ENCODE measurements around the gene TPM2. TPM values are rescaled to one million over a fixed set of nuclear protein-coding genes. Genes with fewer than 3 reads are reported as not detected.

TPM2 gene
- total RNA-seq, 4 donors from 2014 or later: 493 to 2,531 (median 633) TPM

DNA sequence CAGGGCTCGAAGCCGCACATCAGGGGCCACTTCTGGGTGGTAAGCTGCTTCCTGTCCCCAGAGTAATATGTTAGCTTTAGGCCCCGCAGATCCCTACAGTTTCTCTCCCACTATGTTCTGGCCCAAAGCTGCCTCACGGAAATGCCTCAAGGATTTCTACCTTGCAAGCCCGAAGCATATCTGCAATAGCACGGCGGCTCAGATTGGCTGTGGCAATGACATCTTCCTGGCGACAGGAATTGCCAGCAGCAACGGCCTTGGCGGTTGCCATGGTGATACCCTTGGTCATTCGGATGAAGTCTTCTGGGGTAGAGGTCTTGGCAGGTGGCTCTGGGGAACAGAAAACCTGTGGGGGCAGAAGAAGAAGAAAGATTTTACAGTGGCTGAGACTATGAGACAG is 10.3 kb upstream of the TPM2 start:
- Histone ChIP-seq H3K9me3 (no peaks in the 10 kb centered on the region), H3K27ac (peak overlapping the region in 1 of 4 donors; percentile 11), H3K36me3 (peaks cover 0 to 79% (median 34%) of the 10 kb centered on the region in 4 donors), H3K4me1 (peaks cover 0 to 19% (median 13%) of the 10 kb centered on the region in 4 donors), H3K4me3 (no peak overlapping the region), H3K27me3 (no peaks in the 10 kb centered on the region)
- DNase-seq: no peak
- in situ Hi-C loops (cut with MboI; ENCODE audit: low pct_ligation_motif_present in 1 of 4, low pct_unique_long_range_greater_than_20kb in 1 of 4, low sequenced_read_pairs in 3 of 4) (no loop called here), intact Hi-C loops (cut with DNase I; ENCODE audit: low total_unique reads) (no loop called here)
- TF ChIP-seq POLR2AphosphoS5 (IDR thresholded peaks at IDR 0.05) (no peak), POLR2A (IDR thresholded peaks at IDR 0.05) (no peak), EP300 (IDR thresholded peaks at IDR 0.05; ENCODE audit: low read depth) (no peak)
- TF ChIP-seq, protein P1, sequence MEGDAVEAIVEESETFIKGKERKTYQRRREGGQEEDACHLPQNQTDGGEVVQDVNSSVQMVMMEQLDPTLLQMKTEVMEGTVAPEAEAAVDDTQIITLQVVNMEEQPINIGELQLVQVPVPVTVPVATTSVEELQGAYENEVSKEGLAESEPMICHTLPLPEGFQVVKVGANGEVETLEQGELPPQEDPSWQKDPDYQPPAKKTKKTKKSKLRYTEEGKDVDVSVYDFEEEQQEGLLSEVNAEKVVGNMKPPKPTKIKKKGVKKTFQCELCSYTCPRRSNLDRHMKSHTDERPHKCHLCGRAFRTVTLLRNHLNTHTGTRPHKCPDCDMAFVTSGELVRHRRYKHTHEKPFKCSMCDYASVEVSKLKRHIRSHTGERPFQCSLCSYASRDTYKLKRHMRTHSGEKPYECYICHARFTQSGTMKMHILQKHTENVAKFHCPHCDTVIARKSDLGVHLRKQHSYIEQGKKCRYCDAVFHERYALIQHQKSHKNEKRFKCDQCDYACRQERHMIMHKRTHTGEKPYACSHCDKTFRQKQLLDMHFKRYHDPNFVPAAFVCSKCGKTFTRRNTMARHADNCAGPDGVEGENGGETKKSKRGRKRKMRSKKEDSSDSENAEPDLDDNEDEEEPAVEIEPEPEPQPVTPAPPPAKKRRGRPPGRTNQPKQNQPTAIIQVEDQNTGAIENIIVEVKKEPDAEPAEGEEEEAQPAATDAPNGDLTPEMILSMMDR (IDR thresholded peaks at IDR 0.05): no peak
- 88% methylated on average over 11 of the region's 11 CpGs; no CpG with 5 or more reads in 1 of the 2 donors for WGBS, 2 donors (ENCODE audit: low coverage in 1 of 2)

DNA sequence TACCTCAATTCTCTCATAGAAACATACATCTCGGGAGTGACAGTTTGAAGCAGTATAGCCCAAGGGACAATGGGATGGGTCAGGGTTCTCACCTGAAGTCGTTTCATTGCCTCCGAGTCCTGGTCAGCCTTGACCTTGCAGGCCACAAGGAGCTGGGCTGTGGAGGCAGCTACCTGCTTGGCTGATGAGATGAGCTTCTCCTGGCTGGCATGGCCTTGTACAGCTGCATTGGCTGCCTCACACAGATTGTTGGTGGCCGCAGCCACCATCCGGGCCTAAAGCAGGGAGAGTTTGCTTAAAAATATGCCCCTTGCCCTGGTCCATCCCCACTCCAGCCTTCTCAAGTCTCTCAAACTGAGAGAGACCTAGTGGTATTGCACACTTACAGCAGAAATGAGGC is 8.5 kb upstream of the TPM2 start:
- TF ChIP-seq, protein P1 (IDR thresholded peaks at IDR 0.05): no peak
- no peak for TF ChIP-seq EP300 (IDR thresholded peaks at IDR 0.05; ENCODE audit: low read depth)
- TF ChIP-seq POLR2A (IDR thresholded peaks at IDR 0.05): no peak
- no peak for TF ChIP-seq POLR2AphosphoS5 (IDR thresholded peaks at IDR 0.05)
- WGBS, 2 donors (ENCODE audit: low coverage in 1 of 2): 89% methylated on average over 5 of the region's 5 CpGs; no CpG with 5 or more reads in 1 of the 2 donors
- intact Hi-C loops (cut with DNase I; ENCODE audit: low total_unique reads): no loop called here
- Histone ChIP-seq H3K36me3 (peaks cover 0 to 61% (median 25%) of the 10 kb centered on the region in 4 donors), H3K9me3 (no peaks in the 10 kb centered on the region), H3K27ac (peak overlapping the region in 3 of 4 donors; percentile 91 to 95 (median 92)), H3K27me3 (no peaks in the 10 kb centered on the region), H3K4me3 (no peak overlapping the region), H3K4me1 (peaks cover 0 to 19% (median 13%) of the 10 kb centered on the region in 4 donors)
- no peak for DNase-seq
- in situ Hi-C loops (cut with MboI; ENCODE audit: low pct_ligation_motif_present in 1 of 4, low pct_unique_long_range_greater_than_20kb in 1 of 4, low sequenced_read_pairs in 3 of 4): loop anchor here in 1 of 4 donors (25.0 kb wide), 1 partner anchor 711 kb away; the partner anchor contains the start of gene DNAJB5

DNA sequence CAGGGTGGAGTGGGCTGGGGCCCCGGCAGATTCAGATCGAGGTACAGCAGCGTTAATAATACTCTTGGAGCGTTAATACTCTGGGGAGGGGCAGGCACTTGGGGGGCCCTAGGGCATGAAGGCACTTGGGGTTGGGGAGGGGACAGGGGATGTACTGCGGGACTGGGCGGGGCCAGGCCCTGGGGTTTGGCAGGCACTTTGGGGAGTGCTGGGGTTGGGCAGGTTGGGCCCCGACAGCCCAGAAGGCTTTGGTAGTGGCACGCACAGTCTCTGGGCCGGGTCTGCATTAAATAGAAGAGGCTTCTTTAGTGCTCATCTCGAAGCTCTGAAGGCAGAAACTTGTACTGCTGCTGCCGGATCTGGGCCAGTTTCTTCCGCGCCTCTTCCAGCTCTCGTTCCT is 7.8 kb upstream of the TPM2 start:
- H3K27me3 ChIP-seq: no peaks in the 10 kb centered on the region
- TF ChIP-seq, protein P1 (IDR thresholded peaks at IDR 0.05): no peak
- TF ChIP-seq POLR2AphosphoS5 (IDR thresholded peaks at IDR 0.05): no peak
- no peak for TF ChIP-seq EP300 (IDR thresholded peaks at IDR 0.05; ENCODE audit: low read depth)
- no peak for DNase-seq
- H3K36me3 ChIP-seq: peaks cover 0 to 53% (median 22%) of the 10 kb centered on the region in 4 donors
- in situ Hi-C loops (cut with MboI; ENCODE audit: low pct_ligation_motif_present in 1 of 4, low pct_unique_long_range_greater_than_20kb in 1 of 4, low sequenced_read_pairs in 3 of 4): loop anchor here in 1 of 4 donors (25.0 kb wide), 1 partner anchor 710 kb away; the partner anchor contains the start of gene DNAJB5
- 88 to 89% methylated on average over 3 to 14 of the region's 14 CpGs for WGBS, 2 donors (ENCODE audit: low coverage in 1 of 2)
- H3K4me3 ChIP-seq: no peak overlapping the region
- peaks cover 0 to 19% (median 13%) of the 10 kb centered on the region in 4 donors for H3K4me1 ChIP-seq
- intact Hi-C loops (cut with DNase I; ENCODE audit: low total_unique reads): no loop called here
- no peaks in the 10 kb centered on the region for H3K9me3 ChIP-seq
- peak overlapping the region; percentile 52 to 95 (median 92) for H3K27ac ChIP-seq

DNA sequence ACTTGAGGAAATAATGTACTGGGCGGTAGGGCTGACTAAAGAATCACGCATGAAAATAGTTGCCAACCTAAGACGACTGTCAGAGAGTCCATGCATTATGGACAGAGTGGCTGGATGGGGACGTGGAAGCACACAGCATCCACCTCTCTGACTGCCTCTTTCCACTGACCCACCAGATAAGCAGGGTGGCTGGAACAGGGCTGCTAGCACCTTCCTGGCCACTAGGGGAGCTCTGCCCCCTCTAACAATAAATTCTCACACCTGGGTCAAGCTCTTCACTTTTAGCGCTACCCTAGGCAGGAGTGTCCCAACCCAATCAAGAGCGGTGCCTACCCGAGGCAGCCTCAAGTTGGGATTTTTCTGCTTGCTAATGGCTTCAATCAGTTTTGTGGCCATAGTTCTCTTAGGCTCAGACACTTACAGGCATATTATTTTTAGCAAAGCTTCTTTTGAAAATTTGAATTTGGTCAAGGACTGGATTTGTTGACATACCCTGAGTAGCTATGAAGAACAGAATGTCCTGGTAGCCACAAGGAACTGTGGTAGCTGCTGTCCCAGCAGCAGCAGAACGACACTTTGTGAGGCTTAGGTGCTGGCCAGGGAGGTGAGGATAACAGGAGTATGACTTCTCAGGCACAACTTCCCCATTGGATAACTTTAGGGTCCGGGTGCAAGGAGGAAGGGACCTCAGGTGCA is 6.9 kb upstream of the TPM2 start:
- TF ChIP-seq POLR2A (IDR thresholded peaks at IDR 0.05) (no peak), POLR2AphosphoS5 (IDR thresholded peaks at IDR 0.05) (peak in 1 of 3 donors; percentile 34), EP300 (IDR thresholded peaks at IDR 0.05; ENCODE audit: low read depth) (peak; percentile 18)
- TF ChIP-seq, protein P1 (IDR thresholded peaks at IDR 0.05): peak; percentile 84 to 91 (median 88)
- Histone ChIP-seq H3K27ac (peak overlapping the region; percentile 52 to 95 (median 92)), H3K4me1 (peaks cover 0 to 19% (median 13%) of the 10 kb centered on the region in 4 donors), H3K4me3 (no peak overlapping the region), H3K9me3 (no peaks in the 10 kb centered on the region), H3K36me3 (peaks cover 0 to 45% (median 18%) of the 10 kb centered on the region in 4 donors), H3K27me3 (no peaks in the 10 kb centered on the region)
- peak; percentile 77 for DNase-seq
- intact Hi-C loops (cut with DNase I; ENCODE audit: low total_unique reads) (no loop called here), in situ Hi-C loops (cut with MboI; ENCODE audit: low pct_ligation_motif_present in 1 of 4, low pct_unique_long_range_greater_than_20kb in 1 of 4, low sequenced_read_pairs in 3 of 4) (loop anchor here in 1 of 4 donors (25.0 kb wide), 1 partner anchor 709 kb away; the partner anchor contains the start of gene DNAJB5)
- WGBS, 2 donors (ENCODE audit: low coverage in 1 of 2): 13 to 37% methylated on average over 3 to 9 of the region's 9 CpGs
